HL-60/S4 (cell line): ENCODE results near the gene EIF1.
"Not testable (repeated sequence)": the region's sequence is repeated elsewhere in the genome, so short reads cannot be mapped to it uniquely, and the experiment has no call there.

Experiments
- in situ Hi-C: fragments of 300-500 bp; cut with MboI; formaldehyde crosslinking; loops from 2 replicates; pipeline ENCODE4 v1.14.3; 2022; ENCODE audit warnings: low sequenced_read_pairs

Gene EIF1

DNA sequence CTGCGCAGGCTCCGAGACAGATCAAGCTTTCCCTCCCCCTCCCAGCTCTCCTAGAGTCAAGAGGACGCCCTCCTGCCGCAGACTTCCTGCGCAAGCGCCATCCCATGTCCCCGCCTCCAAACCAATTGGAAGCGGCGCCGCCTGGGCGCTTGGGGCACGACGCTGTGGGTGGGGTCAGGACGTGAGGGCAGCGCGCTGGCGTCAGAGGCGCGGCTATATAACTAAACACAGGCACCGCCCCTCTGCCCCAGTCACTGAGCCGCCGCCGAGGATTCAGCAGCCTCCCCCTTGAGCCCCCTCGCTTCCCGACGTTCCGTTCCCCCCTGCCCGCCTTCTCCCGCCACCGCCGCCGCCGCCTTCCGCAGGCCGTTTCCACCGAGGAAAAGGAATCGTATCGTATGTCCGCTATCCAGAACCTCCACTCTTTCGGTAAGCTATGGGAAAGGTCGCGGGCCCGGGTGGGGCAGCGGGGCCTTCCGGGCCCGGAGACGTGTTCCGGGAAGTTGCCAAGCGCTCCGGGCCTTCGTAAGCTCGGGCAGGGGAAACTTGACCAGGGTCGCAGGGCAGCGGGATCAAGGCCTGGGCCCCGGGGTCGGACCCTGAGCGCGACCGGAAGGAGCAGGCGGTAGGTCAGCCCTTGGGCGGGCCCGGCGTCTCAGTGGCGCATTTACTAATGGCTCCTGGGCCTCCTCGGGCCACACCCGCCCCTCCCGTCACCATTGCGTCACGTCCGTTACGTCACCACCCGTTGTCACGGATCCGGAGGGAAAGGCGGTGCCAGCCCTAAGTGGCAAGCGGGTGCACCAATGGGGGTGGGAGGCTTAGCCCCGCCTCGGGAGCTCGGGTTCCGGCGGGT lies at the start of gene EIF1:
TSS of gene EIF1 (plus strand) at position 245 of the 856 bp plus-strand sequence. CDS start at position 399, 154 bp downstream.
- in situ Hi-C loops: no loop called here

DNA sequence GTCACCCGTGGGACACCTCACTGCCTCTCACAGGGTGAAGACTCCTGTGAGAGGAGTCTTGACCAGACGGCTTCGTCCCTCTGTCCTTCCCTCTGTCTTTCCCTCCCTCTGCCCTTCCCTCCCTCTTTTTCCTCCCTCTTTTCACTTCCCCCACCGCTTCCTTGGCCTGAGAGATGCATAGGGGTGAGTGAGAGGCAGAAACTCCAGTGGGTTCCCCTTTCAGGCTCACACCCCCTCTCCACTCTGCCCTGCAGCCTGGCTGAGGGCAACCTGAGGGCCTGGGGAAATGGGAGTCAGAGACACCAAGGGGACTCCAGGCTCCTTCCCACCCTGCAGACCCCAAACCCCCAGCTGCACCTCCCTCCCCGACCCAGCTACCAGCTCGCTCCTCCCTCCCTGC lies 49.7 kb upstream of the EIF1 start:
- in situ Hi-C loops: no loop called here

DNA sequence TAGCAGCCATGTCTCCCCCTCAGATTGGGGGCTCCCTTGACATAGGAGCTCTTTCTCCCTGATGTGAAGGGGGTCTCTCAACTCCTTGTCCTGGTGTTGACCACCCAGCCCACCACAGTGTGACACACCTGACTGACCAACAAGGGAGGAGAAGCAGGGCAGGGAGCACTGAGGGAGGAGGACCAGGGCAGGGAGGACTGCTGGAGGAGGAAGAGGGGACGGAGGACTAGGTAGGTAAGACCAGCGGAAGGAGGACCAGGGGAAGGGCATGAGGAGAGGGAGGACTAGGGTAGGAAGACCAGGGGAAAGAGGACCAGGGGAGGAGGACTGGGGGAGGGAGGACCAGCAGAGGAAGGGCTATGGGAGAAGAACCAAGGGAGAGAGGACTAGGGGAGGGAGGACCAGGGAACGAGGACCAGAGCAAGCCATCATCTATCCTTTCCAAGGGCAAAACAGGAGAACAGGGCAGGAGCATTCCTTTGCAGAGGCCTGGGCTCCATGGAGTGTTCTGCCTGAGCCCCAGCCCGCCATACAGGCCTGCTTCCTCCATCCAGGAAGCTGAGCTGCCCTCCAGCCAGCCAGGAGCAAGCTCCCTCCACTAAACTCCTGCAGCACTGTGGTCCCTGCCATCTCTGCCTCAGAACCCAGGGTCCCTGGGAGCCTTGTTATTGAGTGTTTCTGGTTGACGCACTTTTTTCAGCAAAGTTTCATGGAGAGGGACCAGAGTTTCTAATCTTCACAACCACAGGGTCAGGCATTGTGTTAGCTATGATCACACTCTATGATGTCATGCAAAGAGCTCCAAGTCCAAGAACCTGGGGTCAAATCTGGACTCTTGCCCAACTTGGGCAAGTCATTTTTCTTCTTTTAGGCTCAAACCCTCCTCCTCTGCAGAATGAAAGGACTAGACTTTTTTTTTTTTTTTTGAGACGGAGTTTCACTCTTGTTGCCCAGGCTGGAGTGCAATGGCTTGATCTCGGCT lies 48.9 kb upstream of the EIF1 start:
- in situ Hi-C loops: no loop called here

DNA sequence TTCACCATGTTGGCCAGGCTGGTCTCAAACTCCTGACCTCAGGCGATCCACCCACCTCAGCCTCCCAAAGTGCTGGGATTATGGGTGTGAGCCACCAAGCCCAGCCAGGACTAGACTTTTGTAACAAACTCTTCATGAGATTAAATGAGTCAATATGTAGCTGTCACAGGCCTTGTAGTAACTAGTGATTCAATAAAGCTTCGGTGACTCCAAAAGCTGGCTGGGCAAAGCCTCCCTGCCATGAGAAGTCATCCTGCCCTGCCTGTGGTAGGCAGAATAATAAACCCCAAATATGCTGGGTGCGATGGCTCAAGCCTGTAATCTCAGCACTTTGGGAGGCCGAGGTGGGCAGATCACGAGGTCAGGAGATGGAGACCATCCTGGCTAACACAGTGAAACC lies 48.1 kb upstream of the EIF1 start:
- in situ Hi-C loops: not testable (repeated sequence)

DNA sequence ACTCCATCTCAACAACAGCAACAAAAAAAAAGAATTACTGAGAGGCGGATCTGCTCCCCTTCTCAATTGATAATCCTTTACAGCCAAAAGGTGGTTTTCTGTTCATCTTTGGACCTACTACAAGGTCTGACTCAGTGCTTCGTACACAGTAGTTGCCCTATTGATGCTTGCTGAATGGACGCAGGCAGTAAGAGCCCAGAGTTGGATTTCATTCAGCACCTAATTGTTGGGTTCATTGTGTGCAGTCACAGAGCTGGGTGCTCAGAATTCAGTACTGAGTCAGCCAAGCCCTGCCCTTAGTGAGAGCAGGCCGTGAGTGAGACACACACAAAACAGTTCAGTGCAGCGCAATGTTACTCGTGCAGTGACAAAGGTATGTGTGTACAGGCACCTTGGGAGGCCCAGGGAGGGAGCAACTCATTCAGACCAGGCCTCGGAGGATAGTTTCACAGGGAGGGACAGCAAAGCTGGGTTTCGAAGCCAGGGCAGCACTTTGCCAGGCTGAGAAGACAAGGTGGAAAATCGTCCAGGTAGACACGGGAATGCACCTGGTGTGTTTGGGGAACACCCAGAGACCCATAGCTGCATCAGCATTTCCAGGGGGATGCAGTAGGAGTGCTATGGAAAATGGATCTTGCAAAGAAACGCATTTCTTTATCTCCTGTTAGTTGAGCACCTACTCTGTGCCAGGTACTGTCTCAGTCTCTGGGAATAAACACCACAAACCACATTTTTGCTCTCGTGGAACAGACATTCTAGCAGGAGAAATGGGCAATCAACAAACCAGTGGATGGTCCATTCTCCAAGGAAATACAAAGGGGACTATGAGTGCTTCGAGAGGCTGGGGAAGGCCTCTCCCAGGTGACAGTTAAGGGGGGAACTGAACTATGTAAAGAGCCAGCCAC lies 46.2 kb upstream of the EIF1 start:
- in situ Hi-C loops: no loop called here

DNA sequence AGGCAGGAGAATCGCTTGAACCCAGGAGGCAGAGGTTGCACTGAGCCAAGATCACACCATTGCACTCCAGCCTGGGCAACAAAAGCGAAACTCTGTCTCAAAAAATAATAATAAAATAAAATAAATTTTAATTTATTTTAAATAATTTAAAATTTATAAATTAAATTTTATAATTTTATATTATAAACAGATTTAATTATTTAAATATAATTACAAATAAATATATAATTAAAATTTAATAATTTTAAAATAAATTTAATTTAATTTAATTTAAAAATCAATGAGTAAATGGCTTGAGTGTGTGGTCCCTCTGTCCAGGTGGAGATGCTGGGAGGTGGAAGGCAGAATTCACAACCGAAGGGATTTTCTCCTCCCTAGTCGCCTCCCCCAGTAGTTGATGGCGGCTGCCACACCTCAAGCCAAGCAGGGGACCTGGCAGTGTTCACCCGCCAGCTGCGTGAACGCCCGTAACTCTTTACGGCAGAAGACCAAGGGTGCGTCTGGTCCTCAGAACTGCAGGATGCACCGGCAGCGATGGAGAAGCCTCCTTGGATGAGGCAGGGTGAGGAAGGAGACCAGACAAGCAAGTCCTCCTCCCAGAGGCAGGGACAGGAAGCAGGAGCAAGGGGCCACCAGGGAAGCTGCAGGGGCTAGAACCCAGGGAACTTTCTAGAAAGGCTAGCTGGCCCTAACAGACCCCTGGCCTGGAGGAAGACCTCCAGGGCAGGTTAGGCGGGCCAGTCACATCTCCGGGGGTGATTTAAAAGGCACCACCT lies 41.5 kb upstream of the EIF1 start:
- in situ Hi-C loops: no loop called here

DNA sequence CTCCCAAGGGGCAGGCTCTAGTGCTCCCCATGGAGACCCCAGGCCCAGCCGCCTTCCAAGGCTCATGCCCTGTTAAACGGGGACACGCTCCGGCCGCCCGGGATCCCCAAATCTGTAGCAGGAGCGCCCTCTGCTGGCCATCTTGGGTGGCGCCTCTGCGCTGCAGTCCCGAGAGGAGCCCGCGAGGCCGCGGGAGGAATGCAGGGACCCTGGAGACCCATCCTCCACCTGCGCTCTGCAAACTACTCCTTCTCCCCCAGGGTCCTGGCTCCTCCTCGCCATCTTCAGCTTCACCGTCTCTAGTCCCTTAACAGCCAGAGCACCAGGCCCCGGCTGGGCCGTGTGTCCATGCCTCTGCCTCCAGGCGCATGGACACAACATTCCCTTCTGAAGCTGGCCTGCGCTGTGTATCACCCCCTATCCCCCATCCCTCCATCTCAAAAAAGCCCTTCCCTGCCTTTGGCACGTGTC lies 40.7 kb upstream of the EIF1 start:
- in situ Hi-C loops: no loop called here

DNA sequence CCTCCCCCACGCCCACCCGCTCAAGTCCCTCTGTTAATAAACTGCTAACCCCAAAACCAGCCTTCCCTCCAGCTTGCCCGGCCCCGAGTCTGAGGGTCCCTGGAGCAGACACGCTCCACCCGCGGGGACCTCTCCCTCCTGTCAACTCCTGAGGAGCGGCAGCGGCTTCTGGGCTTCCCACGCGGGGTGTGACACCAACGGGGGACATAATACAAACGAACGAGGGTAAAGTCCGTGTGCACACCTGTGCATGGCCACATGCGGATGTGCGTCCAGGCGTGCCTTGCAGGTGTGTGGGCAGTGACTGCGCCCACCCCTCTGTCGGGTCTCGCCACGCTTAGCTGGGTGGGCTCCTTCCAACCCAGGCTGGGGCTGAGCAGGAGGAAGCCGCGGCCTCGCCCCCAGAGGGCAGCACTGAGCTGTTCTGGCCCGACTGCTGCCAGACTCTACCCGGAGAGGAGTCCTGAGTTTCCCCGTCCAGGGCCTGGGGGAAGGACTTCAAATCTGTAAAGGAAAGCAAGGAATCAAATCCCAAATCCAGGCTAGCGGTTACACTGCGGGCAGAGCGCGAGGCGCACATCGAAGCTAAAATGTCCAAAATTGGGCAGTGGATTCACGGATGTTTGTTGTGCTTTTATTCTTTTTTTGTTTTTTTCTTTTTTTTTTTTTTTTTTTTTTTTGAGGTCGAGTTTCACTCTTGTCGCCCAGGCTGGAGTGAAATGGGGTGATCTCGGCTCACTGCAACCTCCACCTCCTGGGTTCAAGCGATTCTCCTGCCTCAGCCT lies 40.1 kb upstream of the EIF1 start:
- in situ Hi-C loops: no loop called here

DNA sequence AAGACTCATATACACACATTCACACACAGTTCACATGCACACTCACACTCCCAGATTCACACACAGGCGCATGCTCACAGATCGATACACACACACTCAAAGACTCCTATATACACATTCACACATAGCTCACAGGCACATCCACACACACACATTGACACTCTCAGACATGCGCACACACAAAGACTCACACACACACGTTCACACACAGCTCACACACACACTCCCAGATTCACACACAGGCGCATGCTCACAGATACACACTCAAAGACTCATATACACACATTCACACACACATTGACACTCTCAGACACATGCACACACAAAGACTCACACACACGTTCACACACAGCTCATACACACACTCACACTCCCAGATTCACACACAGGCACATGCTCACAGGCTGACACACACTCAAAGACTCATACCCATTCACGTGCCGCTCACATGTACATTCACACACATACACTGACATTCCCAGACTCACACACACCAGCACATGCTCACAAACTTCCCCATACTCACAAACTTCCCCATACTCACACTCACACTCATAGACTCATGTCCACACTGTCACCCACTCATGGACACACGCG lies 38.7 kb upstream of the EIF1 start:
- in situ Hi-C loops: loop anchor here (25.0 kb wide), 1 partner anchor 738 kb away; no protein-coding TSS in a partner anchor

DNA sequence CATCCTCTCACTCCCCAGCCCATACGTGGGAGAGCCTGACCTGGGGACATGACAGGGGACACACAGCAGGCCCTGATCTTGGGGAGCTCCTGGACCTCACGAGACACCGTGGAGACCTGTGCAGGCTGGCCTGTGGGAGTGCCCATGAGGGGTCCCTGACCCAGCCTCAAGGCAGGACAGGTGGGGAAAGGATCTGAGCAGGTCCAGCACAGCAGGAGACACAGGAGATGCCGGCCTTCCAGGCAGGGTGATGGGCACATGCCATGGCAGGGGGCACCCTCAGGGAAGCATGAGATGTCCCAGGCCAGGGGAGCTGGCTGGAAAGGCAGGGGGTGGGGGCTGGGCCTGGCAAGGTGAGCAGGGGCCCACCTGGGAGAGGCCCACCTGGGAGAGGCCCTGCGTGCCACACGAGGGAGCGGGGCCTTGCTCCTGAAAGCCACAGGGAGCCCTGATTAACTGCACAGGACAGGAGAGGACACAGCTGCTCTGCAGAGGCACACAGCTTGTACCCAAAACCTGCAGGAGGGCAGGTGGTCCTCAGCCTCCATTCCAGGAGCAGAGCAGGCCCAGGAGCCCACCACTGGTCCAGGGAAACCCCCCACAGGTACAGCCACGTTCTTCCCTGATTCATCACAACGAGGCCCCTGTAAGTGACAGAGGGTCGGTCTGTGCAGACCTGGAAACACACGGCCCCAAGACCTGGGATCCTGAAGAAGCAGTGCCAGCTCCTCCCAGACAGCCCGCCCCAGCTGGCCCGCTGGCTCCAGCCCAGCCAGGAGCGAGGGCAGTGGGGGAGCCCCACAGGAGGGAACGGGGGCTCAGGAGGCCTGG lies 37.7 kb upstream of the EIF1 start:
- in situ Hi-C loops: loop anchor here (25.0 kb wide), 1 partner anchor 739 kb away; no protein-coding TSS in a partner anchor

DNA sequence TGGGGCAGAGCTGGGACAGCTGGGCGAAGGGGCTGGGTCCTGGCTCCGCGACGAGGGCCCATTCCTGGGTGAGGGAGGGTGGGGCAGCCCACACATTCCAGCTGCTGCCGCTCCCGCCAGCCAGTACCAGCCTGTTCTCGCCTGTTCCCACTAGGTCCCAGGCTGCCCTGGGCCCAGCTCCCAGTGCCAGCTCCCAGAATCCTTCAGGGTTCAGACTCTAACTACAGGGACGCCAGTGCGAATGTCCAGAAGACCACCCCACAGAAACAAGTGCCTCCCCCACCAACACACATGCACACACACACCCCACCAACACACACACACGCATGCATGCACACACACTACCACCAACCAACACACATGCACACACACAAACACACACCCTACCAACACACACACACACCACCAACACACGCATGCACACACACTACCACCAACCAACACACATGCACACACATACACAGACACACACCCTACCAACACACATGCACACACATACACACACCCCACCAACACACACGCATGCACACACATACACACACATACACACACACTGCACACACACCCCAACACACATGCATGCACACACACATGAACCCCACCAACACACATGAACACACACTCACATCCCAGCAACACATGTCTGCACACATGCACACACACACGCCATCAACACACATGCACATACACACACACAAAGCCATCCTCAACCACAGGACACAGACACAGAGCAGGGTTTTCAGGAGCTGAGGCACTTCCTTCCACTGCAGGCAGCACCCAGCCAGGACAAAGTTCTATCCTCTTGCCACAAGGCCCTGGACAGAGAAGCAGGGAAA lies 36.8 kb upstream of the EIF1 start:
- in situ Hi-C loops: loop anchor here (25.0 kb wide), 1 partner anchor 740 kb away; no protein-coding TSS in a partner anchor

DNA sequence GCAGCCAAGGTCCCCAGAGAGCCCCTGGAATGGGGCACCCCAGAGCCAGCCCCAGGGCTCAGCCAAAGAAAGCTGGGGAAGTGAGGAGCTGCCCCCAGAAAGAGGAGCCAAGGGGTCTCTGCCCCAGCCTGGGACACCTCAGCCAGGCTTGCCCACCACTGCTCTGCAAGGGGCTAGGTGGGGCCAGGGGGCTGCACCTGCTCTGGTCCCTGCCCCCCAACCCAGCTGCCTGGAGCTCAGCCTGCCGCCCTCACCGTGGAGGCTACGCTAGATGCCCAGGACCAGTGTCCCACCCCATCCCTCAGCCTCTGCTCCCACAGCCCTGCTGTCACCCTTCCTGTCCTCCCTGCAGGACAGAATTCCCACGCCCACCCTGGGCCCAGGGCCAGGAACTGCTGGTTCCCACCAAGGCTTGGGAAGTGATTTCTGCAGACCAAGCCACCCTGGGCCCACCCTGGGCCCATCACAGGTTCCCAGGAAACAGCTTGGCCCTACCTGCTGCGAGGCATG lies 36.2 kb upstream of the EIF1 start:
- in situ Hi-C loops: loop anchor here (25.0 kb wide), 1 partner anchor 740 kb away; no protein-coding TSS in a partner anchor

DNA sequence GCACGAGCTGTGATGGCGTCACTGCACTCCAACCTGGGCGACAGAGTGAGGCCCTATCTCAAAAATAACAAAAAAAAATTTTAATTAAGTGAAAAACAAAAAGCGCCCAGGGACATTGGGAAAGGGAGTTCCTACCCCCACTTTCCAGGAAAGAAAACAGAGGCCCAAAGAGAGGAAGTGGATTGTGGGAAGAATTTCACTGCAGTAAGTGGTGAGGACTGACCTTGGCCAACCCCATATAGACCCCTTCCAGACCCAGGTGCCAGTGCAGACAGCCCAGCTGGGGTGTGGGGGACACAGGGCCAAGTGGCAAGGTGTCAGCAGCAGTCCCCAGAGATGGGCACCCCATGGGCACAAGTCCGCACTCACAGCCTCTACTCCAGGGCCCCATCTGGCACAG lies 35.3 kb upstream of the EIF1 start:
- in situ Hi-C loops: loop anchor here (25.0 kb wide), 1 partner anchor 741 kb away; no protein-coding TSS in a partner anchor

DNA sequence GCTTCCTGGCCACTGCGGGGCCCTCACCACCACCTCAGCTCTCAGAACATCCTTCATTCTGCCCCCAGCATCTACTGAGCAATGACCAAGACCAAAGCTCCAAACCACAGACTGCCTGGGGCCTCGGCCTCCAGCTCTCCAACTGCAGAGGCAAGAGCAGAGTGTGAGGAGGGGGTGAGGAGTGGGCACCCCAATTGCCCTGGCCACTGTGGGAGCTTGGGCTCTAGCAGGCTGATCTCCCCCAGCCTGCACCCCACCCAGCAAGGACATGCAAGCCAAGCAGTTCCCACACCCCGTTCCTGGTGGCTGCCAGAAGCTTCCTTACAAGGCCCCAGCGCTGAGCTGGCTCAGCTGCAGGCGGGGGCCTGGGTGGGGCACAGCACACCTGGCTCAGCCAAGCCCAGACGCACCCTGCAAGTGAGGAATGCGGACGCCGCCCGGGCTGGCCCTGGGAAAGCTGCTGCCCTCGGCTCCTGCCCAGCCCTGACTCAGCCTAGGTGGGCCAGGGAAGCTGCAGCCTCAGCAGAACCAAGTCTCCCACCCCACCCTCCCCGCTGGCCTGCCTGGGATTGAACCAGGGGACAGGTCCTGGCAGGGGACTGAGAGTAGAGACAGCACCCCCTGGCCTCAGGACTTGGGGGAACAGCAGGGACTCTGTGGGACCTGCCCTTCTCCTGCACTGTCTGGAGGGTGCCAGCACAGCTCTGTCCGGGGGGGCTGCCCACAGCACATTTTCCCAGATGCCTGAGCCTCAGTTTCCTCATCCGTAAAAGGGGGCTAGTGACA lies 34.6 kb upstream of the EIF1 start:
- in situ Hi-C loops: loop anchor here (25.0 kb wide), 1 partner anchor 742 kb away; no protein-coding TSS in a partner anchor
